GM12875 (cell line): ENCODE measurements around the gene TRIM45.

Experiments
- H3K4me3 ChIP-seq: one replicate; pipeline ENCODE4 v1.5.1; 2011; ENCODE audit warnings: low read depth, low read length, control low read depth
- TF ChIP-seq, protein P1 (sequence below): IDR thresholded peaks from 2 replicates; pipeline ENCODE4 v1.5.1; 2011; ENCODE audit warnings: low read depth, mild to moderate bottlenecking, control low read depth, inconsistent platforms, low read length, moderate library complexity, borderline replicate concordance; ENCODE audit not compliant: insufficient read depth

The TRIM45 gene

DNA sequence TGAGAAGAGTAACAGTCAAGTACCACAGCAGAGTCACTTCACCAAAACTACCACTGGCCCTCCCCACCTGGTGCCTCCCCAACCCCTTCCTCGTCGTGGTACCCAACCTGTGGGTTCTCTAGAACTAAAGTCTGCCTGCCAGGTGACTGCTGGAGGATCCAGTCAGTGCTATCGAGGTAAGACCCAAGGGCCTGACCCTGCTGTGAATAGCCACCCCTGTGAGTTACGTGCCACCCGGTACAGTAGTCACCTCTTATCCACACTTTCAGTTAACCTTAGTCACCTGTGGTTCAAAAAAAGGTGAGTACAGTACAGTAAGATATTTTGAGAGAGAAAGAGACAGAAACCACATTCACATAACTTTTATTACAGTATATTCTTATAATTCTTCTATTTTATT lies 44.9 kb downstream of the TRIM45 start:
- TF ChIP-seq, protein P1, sequence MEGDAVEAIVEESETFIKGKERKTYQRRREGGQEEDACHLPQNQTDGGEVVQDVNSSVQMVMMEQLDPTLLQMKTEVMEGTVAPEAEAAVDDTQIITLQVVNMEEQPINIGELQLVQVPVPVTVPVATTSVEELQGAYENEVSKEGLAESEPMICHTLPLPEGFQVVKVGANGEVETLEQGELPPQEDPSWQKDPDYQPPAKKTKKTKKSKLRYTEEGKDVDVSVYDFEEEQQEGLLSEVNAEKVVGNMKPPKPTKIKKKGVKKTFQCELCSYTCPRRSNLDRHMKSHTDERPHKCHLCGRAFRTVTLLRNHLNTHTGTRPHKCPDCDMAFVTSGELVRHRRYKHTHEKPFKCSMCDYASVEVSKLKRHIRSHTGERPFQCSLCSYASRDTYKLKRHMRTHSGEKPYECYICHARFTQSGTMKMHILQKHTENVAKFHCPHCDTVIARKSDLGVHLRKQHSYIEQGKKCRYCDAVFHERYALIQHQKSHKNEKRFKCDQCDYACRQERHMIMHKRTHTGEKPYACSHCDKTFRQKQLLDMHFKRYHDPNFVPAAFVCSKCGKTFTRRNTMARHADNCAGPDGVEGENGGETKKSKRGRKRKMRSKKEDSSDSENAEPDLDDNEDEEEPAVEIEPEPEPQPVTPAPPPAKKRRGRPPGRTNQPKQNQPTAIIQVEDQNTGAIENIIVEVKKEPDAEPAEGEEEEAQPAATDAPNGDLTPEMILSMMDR, result no peak
- H3K4me3 ChIP-seq, result no peak overlapping the region

DNA sequence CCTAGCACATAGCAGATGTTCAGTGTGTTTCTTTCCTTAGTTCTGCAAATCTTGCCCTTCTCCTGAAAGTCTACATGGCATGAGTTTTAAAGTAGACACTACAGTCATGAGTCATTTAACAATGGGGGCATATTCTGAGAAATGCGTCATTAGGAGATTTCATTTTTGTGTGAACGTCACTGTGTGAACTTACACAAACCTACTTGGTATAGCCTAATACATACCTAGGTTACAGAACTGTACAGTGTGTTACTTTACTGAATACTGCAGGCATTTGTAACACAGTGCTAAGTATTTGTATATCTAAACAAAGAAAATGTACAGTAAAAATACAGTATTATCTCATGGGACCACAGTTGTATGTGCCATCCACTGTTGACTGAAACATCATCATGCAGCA lies 51.4 kb downstream of the TRIM45 start:
- TF ChIP-seq, protein P1, result no peak
- H3K4me3 ChIP-seq, result no peak overlapping the region

DNA sequence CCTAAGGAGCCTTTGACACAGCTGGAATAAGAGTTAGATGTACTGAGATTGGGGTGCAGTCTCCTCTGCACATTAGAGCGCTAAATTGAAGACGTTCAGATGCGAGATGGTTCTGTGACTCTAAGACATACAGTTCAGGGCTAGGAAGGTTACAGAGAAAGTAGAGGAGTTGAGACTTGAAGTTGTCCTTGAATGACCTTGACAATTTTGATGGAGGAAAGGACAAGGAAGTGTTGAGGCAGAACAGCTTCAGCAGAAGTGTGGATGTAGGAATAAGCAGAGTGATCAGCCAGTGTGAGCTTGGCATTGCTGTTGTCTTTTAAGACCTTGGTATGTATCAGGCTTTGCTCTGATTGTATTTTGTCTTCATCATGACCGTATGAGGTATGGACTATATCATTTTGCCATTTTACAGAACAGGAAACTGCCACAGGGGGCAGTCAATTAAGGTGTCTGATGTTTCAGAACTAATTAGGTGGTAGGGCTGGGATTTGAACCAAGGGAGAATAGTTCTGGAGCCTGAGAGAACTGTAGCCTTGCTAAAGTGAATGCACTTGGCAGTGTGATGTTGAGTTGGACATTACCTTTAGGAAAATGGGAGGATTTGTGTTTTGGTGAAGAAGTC lies 52.2 kb downstream of the TRIM45 start:
- no peak overlapping the region for H3K4me3 ChIP-seq
- TF ChIP-seq, protein P1, result no peak

DNA sequence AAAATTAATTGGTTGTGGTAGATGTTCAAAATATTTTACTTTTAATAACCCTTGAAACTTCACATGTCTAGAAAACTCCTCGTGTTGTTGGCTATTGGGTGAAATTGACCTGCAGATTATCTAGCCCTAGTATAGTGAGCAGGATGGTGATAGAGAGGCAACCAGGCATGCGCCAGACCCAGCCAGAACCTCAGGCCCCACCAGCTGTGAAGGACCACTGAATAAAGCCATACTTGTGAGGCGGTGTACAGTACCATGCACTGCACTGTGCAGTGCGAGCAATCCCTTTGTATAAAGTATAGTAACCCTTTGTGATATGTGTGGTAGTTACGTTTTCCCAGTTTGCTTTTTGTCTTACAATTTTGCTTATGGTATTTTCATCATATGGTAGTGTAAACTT lies 53.0 kb downstream of the TRIM45 start:
- TF ChIP-seq, protein P1, result no peak
- no peak overlapping the region for H3K4me3 ChIP-seq

DNA sequence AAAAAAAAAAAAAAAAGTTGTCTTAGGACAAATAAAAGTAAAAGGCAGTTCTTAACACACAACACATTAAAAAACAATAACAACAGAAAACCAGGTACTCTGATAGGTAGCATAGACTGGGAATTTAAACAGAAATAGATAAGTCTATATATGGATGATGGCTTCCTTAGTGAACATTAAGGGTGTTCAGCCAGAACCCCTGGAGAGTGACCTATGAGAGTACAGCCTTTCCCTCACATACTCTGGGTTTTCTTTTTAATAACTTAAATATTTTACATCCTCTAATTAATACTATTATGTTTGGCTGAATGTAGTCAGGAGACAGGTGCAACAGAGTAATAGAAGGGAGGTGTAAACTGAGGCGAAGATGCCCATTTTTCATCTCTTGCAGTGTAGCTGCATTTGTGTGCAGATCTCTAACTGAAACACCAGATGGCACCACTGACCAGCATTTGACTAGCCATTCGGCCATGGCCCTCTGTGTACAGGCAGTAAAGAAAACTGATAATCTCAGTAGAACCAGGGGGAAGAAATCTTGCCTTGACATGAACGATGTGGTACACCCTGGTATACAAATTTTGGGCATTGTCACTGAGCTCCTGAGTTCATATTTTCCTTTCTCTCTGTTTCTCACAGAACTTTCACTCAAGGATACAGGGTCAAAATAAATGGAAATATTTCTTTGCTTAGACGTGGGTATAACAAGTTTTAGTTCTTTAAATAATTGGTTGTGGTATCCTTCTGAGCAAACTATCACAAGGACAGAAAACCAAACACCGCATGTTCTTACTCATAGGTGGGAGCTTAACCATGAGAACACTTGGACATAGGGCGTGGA lies 53.8 kb downstream of the TRIM45 start:
- no peak overlapping the region for H3K4me3 ChIP-seq
- TF ChIP-seq, protein P1, result peak; percentile 53

DNA sequence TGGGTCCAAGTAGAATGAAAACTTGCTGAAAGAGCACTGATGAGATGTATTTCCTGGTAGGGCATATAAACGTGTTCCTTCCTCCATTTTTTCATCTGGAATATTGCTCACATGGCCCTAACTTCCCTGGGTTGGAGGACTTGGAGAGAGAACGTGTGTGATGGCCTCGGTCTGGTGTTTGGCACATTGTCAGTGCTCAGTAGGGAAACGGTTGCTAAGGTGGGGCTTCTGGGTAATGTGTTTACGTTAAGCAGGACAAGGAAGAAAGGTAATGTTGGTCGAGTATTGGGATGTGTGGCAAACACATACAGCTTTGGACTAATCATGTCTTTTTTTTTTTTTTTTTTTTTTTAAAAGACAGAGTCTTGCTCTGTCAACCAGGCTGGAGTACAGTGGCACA lies 55.2 kb downstream of the TRIM45 start:
- no peak overlapping the region for H3K4me3 ChIP-seq
- TF ChIP-seq, protein P1, result no peak

DNA sequence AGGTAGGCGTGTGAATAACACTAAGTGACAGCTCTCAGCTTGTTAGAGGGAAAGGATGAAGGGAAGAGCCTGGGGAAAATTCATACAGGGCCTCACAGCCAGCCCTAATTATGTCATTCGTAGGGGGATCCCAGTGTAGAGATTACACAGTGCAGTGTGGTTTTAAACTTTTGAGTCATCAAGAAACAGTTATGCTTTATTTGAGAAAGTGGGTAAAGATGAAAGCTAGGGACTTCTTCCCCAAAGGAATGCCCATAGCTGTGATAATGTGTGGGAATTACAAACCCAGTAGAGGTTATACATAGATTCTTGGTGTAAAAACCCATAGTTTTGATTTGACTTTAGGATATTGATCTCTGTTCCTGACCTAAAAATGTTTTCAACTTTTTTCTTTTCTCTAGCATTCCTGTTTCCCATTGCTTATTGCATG lies 59.5 kb downstream of the TRIM45 start:
- TF ChIP-seq, protein P1, result no peak
- no peak overlapping the region for H3K4me3 ChIP-seq
